ENCODE data around the gene STAT2.
A peak's percentile ranks its signal among the peaks of the same experiment; 100 is the strongest.

DNA sequence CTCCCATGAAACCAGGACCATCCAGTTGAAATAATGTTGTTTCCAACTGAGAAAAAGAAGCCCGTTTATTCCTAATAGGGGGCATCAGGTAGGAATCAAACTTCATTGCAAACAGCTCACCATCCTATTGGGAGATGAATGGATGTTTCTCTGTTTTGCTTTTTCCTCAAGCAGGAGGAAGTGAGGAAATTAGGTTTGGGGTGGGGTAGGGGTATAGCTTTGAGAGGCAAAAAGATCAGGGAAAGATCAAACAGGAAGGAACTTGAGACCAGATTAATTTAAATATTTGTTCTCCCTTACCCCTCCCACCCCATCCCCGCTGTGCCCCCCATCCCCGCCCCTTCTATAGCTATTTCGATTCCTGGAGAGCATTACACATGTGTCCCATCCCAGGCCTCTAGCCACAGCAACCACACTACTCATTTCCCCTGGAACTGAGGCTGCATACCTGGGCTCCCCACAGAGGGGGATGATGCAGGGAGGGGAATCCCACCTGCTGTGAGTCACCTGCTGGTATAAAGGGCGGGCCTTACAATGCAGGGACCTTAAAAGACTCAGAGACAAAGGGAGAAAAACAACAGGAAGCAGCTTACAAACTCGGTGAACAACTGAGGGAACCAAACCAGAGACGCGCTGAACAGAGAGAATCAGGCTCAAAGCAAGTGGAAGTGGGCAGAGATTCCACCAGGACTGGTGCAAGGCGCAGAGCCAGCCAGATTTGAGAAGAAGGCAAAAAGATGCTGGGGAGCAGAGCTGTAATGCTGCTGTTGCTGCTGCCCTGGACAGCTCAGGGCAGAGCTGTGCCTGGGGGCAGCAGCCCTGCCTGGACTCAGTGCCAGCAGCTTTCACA lies 21.4 kb downstream of the STAT2 start, which contains the start of gene IL23A:
- TF ChIP-seq, protein P1, sequence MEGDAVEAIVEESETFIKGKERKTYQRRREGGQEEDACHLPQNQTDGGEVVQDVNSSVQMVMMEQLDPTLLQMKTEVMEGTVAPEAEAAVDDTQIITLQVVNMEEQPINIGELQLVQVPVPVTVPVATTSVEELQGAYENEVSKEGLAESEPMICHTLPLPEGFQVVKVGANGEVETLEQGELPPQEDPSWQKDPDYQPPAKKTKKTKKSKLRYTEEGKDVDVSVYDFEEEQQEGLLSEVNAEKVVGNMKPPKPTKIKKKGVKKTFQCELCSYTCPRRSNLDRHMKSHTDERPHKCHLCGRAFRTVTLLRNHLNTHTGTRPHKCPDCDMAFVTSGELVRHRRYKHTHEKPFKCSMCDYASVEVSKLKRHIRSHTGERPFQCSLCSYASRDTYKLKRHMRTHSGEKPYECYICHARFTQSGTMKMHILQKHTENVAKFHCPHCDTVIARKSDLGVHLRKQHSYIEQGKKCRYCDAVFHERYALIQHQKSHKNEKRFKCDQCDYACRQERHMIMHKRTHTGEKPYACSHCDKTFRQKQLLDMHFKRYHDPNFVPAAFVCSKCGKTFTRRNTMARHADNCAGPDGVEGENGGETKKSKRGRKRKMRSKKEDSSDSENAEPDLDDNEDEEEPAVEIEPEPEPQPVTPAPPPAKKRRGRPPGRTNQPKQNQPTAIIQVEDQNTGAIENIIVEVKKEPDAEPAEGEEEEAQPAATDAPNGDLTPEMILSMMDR (conservative IDR thresholded peaks at IDR 0.05; ENCODE audit: low read depth in 2 of 2), result no peak
- TF ChIP-seq EZH2phosphoT487 (IDR thresholded peaks at IDR 0.05; ENCODE audit: unreplicated experiment) (no peak), CREB1 (CRISPR knock-in tag; IDR thresholded peaks at IDR 0.05; ENCODE audit: low read depth) (no peak), EZH2 (IDR thresholded peaks at IDR 0.05; ENCODE audit: low read depth, unreplicated experiment) (no peak), POLR2AphosphoS5 (IDR thresholded peaks at IDR 0.05; ENCODE audit: low read depth) (peak; percentile 37; the same call in 1 of the 2 replicates), STAT1 (IDR thresholded peaks at IDR 0.05; ENCODE audit: unreplicated experiment) (no peak), JUNB (IDR thresholded peaks at IDR 0.05; ENCODE audit: unreplicated experiment) (no peak), NANOG (IDR thresholded peaks at IDR 0.05; ENCODE audit: borderline replicate concordance) (no peak), ZNF331 (CRISPR knock-in tag; IDR thresholded peaks at IDR 0.05; ENCODE audit: low read depth) (no peak)
- TF ChIP-seq, protein P2, sequence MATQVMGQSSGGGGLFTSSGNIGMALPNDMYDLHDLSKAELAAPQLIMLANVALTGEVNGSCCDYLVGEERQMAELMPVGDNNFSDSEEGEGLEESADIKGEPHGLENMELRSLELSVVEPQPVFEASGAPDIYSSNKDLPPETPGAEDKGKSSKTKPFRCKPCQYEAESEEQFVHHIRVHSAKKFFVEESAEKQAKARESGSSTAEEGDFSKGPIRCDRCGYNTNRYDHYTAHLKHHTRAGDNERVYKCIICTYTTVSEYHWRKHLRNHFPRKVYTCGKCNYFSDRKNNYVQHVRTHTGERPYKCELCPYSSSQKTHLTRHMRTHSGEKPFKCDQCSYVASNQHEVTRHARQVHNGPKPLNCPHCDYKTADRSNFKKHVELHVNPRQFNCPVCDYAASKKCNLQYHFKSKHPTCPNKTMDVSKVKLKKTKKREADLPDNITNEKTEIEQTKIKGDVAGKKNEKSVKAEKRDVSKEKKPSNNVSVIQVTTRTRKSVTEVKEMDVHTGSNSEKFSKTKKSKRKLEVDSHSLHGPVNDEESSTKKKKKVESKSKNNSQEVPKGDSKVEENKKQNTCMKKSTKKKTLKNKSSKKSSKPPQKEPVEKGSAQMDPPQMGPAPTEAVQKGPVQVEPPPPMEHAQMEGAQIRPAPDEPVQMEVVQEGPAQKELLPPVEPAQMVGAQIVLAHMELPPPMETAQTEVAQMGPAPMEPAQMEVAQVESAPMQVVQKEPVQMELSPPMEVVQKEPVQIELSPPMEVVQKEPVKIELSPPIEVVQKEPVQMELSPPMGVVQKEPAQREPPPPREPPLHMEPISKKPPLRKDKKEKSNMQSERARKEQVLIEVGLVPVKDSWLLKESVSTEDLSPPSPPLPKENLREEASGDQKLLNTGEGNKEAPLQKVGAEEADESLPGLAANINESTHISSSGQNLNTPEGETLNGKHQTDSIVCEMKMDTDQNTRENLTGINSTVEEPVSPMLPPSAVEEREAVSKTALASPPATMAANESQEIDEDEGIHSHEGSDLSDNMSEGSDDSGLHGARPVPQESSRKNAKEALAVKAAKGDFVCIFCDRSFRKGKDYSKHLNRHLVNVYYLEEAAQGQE (IDR thresholded peaks at IDR 0.05; ENCODE audit: unreplicated experiment), result no peak
- TF ChIP-seq, protein P3, sequence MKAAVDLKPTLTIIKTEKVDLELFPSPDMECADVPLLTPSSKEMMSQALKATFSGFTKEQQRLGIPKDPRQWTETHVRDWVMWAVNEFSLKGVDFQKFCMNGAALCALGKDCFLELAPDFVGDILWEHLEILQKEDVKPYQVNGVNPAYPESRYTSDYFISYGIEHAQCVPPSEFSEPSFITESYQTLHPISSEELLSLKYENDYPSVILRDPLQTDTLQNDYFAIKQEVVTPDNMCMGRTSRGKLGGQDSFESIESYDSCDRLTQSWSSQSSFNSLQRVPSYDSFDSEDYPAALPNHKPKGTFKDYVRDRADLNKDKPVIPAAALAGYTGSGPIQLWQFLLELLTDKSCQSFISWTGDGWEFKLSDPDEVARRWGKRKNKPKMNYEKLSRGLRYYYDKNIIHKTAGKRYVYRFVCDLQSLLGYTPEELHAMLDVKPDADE (IDR thresholded peaks at IDR 0.05), result no peak
- TF ChIP-seq, protein P4, sequence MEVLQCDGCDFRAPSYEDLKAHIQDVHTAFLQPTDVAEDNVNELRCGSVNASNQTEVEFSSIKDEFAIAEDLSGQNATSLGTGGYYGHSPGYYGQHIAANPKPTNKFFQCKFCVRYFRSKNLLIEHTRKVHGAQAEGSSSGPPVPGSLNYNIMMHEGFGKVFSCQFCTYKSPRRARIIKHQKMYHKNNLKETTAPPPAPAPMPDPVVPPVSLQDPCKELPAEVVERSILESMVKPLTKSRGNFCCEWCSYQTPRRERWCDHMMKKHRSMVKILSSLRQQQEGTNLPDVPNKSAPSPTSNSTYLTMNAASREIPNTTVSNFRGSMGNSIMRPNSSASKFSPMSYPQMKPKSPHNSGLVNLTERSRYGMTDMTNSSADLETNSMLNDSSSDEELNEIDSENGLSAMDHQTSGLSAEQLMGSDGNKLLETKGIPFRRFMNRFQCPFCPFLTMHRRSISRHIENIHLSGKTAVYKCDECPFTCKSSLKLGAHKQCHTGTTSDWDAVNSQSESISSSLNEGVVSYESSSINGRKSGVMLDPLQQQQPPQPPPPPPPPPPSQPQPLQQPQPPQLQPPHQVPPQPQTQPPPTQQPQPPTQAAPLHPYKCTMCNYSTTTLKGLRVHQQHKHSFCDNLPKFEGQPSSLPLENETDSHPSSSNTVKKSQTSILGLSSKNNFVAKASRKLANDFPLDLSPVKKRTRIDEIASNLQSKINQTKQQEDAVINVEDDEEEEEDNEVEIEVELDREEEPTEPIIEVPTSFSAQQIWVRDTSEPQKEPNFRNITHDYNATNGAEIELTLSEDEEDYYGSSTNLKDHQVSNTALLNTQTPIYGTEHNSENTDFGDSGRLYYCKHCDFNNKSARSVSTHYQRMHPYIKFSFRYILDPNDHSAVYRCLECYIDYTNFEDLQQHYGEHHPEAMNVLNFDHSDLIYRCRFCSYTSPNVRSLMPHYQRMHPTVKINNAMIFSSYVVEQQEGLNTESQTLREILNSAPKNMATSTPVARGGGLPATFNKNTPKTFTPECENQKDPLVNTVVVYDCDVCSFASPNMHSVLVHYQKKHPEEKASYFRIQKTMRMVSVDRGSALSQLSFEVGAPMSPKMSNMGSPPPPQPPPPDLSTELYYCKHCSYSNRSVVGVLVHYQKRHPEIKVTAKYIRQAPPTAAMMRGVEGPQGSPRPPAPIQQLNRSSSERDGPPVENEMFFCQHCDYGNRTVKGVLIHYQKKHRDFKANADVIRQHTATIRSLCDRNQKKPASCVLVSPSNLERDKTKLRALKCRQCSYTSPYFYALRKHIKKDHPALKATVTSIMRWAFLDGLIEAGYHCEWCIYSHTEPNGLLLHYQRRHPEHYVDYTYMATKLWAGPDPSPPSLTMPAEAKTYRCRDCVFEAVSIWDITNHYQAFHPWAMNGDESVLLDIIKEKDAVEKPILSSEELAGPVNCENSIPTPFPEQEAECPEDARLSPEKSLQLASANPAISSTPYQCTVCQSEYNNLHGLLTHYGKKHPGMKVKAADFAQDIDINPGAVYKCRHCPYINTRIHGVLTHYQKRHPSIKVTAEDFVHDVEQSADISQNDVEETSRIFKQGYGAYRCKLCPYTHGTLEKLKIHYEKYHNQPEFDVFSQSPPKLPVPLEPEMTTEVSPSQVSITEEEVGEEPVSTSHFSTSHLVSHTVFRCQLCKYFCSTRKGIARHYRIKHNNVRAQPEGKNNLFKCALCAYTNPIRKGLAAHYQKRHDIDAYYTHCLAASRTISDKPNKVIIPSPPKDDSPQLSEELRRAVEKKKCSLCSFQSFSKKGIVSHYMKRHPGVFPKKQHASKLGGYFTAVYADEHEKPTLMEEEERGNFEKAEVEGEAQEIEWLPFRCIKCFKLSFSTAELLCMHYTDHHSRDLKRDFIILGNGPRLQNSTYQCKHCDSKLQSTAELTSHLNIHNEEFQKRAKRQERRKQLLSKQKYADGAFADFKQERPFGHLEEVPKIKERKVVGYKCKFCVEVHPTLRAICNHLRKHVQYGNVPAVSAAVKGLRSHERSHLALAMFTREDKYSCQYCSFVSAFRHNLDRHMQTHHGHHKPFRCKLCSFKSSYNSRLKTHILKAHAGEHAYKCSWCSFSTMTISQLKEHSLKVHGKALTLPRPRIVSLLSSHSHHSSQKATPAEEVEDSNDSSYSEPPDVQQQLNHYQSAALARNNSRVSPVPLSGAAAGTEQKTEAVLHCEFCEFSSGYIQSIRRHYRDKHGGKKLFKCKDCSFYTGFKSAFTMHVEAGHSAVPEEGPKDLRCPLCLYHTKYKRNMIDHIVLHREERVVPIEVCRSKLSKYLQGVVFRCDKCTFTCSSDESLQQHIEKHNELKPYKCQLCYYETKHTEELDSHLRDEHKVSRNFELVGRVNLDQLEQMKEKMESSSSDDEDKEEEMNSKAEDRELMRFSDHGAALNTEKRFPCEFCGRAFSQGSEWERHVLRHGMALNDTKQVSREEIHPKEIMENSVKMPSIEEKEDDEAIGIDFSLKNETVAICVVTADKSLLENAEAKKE (CRISPR knock-in tag; IDR thresholded peaks at IDR 0.05), result no peak

Measured in GM23338 (cell line).